ENCODE measurements around the gene CPT1A.

The CPT1A gene

DNA sequence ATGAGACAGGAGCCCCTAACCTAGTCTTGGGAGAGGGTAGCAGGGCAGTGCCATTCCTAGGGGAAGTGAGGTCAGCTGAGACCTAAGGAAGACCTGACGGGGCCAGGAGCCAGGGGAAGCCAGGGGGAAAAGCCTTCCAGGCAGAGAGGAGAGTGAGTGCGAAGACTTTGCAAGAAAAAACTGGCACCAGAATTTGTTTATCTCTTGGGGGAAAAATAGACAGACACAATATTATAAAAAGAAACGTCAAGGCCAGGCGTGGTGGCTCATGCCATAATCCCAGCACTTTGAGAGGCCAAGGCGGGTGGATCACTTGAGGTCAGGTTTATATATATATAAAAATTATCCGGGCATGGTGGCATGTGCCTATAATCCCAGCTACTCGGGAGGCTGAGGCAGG is 63.5 kb downstream of the CPT1A start:
- TF ChIP-seq ZNF274 (IDR thresholded peaks at IDR 0.05; ENCODE audit: low read depth, low read length), result no peak
- H3K4me3 ChIP-seq (ENCODE audit: low read length), result no peak overlapping the region

DNA sequence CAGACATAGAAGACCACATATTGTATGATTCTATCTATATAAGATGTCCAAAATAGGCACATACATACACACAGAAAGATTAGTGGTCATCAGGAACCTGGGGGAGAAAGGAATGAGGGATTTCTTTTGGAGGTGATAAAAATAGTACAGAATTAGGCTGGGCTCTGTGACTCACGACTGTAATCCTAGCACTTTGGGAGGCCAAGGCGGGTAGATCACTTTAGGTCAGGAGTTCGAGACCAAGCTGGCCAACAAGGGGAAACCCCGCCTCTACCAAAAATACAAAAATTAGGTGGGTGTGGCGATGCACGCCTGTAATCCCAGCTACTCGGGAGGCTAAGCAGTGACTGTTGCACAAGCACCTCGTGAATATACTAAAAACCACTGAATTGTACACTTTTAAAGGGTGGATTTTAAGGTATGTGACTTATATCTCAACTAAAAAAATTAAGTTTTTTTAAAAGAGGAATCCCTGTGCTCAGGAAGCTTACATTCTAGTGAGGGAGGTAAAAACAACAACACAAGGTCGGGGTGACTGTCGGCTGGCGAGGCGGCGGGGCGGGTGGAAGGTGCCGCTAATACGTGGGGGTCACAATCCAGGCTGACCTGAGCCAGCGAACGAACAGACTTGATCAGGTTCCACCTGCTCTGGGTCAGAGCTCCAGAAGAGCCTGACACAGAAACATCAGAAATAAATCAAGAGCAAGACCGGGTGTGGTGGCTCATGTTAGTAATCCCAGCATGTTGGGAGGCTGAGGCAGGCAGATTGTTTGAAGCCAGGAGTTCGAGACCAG is 65.1 kb downstream of the CPT1A start:
- no peak for TF ChIP-seq ZNF274 (IDR thresholded peaks at IDR 0.05; ENCODE audit: low read depth, low read length)
- H3K4me3 ChIP-seq (ENCODE audit: low read length), result no peak overlapping the region

DNA sequence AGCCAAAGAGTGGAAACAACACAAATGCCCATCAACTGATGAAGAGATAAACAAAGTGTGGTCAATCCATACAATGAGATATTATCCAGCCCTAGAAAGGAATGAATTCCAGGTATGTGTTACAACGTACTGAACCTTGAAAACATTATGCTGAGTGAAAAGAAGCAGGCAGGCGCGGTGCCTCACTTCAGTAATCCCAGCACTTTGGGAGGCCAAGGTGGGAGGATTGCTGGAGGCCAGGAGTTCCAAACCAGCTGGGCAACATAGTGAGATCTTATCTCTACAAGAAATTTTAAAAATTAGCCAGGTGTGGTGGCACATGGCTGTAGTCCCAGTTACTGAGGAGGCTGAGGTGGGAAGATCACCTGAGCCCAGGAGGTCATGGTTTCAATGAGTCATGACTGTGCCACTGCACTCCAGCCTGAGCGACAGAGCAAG is 65.7 kb downstream of the CPT1A start:
- H3K4me3 ChIP-seq (ENCODE audit: low read length), result no peak overlapping the region
- TF ChIP-seq ZNF274 (IDR thresholded peaks at IDR 0.05; ENCODE audit: low read depth, low read length), result no peak

DNA sequence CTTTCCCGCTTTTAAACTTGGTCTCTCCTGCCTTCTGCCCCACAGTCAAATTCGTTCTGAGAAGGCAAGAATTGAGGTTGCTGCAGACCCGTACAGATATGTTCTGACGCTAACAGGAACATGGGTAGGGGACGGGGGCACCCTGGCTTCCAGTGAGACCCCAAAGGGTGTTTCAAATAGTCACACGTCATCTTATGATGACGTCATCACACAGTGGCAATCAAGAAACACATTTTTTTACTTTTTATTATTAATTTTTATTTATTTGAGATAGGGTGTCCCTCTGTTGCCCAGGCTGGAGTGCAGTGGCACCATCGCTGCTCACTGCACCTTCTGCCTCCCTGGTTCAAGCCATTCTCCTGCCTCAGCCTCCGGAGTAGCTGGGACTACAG is 67.5 kb downstream of the CPT1A start:
- no peak overlapping the region for H3K4me3 ChIP-seq (ENCODE audit: low read length)
- no peak for TF ChIP-seq ZNF274 (IDR thresholded peaks at IDR 0.05; ENCODE audit: low read depth, low read length)

- no peak overlapping the region for H3K4me3 ChIP-seq (ENCODE audit: low read length)
Measured at GRCh38 chr11:68773521-68774193, 68.1 kb downstream of the CPT1A start.

GRCh38 chr11:68772936-68773335 is 68.8 kb downstream of the CPT1A start:
- no peak for TF ChIP-seq ZNF274 (IDR thresholded peaks at IDR 0.05; ENCODE audit: low read depth, low read length)
- H3K4me3 ChIP-seq (ENCODE audit: low read length), result no peak overlapping the region

More at GRCh38 chr11:68773521-68774193, 68.1 kb downstream of the CPT1A start:
- no peak for TF ChIP-seq ZNF274 (IDR thresholded peaks at IDR 0.05; ENCODE audit: low read depth, low read length)

GRCh38 chr11:68770781-68771180 is 70.9 kb downstream of the CPT1A start:
- no peak overlapping the region for H3K4me3 ChIP-seq (ENCODE audit: low read length)
- TF ChIP-seq ZNF274 (IDR thresholded peaks at IDR 0.05; ENCODE audit: low read depth, low read length), result no peak

DNA sequence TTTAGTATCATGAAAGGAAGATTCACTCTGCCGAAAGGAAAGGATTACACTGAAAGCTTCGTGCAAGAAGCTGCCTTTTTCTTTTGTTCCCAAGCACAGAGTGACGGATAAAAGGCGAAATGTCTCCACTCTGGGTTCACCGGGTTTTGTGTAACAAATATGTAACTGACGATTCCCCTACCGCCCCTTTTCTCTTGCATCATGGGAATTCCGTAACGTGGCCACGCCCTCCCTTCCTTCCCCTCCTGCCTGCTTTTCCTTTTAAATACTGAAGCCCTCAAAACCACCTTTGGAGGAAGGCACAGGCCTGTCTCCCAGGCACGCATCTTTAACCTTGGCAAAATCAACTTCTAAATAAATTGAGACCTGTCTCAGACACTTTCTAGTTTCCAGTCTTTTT is 74.0 kb downstream of the CPT1A start:
- no peak overlapping the region for H3K4me3 ChIP-seq (ENCODE audit: low read length)
- no peak for TF ChIP-seq ZNF274 (IDR thresholded peaks at IDR 0.05; ENCODE audit: low read depth, low read length)

DNA sequence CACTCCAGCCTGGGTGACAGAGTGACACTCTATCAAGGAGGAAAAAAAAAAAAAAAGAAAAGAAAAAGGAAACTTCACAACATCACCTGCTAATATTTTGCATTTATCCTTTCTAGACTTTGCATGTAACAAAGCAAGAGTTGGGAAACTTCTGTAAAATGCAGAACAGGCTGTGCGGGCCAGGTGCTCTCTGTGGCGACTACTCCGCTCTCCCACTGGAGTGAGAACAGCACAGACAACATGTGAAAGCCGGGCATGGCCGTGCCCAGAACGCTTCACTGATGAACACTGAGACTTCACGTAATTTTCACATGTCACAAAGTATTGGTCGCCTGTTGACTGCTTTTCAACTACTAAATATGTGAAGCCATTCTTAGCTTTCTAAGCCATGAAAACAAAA is 74.9 kb downstream of the CPT1A start:
- TF ChIP-seq ZNF274 (IDR thresholded peaks at IDR 0.05; ENCODE audit: low read depth, low read length), result no peak
- H3K4me3 ChIP-seq (ENCODE audit: low read length), result no peak overlapping the region

GRCh38 chr11:68764746-68765145 is 77.0 kb downstream of the CPT1A start:
- no peak overlapping the region for H3K4me3 ChIP-seq (ENCODE audit: low read length)
- no peak for TF ChIP-seq ZNF274 (IDR thresholded peaks at IDR 0.05; ENCODE audit: low read depth, low read length)

GRCh38 chr11:68763926-68764657 is 77.6 kb downstream of the CPT1A start:
- no peak for TF ChIP-seq ZNF274 (IDR thresholded peaks at IDR 0.05; ENCODE audit: low read depth, low read length)
- H3K4me3 ChIP-seq (ENCODE audit: low read length), result no peak overlapping the region

- no peak overlapping the region for H3K4me3 ChIP-seq (ENCODE audit: low read length)
- no peak for TF ChIP-seq ZNF274 (IDR thresholded peaks at IDR 0.05; ENCODE audit: low read depth, low read length)
Measured at GRCh38 chr11:68763181-68763721, 78.5 kb downstream of the CPT1A start.

- TF ChIP-seq ZNF274 (IDR thresholded peaks at IDR 0.05; ENCODE audit: low read depth, low read length), result no peak
- no peak overlapping the region for H3K4me3 ChIP-seq (ENCODE audit: low read length)
Measured at GRCh38 chr11:68762481-68762880, 79.2 kb downstream of the CPT1A start.

GRCh38 chr11:68761801-68762200 is 79.9 kb downstream of the CPT1A start:
- no peak overlapping the region for H3K4me3 ChIP-seq (ENCODE audit: low read length)
- TF ChIP-seq ZNF274 (IDR thresholded peaks at IDR 0.05; ENCODE audit: low read depth, low read length), result no peak
